ENCODE results near the gene TRUB1.
A peak's percentile ranks its signal among the peaks of the same experiment; 100 is the strongest.

Gene TRUB1

DNA sequence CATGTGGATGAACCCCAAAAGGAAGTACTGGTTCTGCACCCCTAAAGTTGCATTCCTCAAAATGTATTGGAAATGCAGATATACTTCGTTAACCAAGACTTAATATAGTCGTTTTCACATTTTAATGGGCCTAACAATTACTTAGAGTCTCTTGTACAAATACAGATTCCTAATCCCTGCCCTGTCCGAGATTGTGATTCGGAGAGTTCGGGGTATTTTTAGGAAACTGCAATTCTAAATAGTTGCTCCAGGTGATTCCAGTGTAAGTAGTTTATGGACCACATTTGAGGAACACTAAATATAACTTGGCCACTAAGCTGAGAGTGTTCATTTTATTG, 830 bp downstream of the TRUB1 start:
- DNase-seq: no peak
- TF ChIP-seq GATA1 (IDR thresholded peaks at IDR 0.05; ENCODE audit: low read depth, low read length): no peak
- no peak for TF ChIP-seq POLR2A (IDR thresholded peaks at IDR 0.05; ENCODE audit: low read length)

DNA sequence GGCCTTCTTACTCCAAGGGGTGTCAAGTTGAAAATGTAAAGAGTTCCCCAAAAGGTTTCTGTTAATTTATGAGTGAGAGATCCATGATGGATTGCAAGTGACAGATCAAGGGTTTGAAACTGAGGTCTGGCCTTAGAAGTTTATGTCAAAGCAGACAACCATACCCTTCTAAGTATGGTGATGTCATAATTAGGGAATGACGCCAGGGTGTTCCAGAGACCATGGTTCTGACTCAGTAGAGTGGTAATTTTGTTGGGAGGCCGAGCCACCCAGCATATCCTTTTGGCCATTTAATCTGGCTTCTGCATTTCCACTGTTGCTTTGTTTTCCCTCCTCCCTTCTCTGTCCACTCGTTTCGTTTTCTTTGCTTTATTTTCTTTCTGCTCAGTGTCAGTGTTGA, 2.7 kb downstream of the TRUB1 start:
- TF ChIP-seq POLR2A (IDR thresholded peaks at IDR 0.05; ENCODE audit: low read length): no peak
- TF ChIP-seq GATA1 (IDR thresholded peaks at IDR 0.05; ENCODE audit: low read depth, low read length): no peak
- DNase-seq: peak in 1 of 2 experiments; percentile 7

DNA sequence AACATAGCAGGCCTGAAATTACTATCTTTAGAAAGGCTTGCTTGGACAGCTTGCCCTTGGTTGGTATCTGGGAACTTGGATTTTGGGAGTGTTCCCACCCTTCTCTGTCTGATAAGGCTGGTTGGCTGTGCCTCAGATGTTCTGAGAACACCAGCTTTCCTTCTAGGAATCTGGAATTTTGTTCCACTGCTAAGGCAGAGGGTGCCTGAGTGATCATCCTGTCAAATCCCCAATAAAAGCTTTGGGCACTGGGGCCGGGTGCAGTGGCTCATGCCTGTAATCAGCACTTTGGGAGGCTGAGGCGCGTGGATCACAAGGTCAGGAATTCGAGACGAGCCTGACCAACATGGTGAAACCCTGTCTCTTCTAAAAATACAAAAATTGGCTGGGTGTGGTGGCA, 5.0 kb downstream of the TRUB1 start:
- no peak for DNase-seq
- TF ChIP-seq POLR2A (IDR thresholded peaks at IDR 0.05; ENCODE audit: low read length): no peak
- no peak for TF ChIP-seq GATA1 (IDR thresholded peaks at IDR 0.05; ENCODE audit: low read depth, low read length)

DNA sequence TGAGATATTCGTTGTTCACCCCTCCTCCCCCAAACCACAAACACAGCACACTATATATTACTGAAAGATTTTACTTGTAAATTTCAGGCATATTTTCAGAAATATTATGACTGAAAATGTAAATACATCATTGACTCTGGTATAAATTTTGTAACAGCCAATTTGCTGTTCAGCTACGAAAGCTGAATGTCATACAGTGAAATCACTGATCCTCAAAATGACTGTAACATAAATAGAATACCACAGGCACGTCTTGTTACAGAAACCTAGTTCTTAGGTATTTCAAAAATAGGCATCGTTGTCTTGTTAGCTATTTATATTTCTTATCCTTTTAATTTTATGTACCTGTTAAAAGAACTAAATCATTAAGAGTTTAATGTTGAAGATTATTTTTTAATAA, 15.1 kb downstream of the TRUB1 start:
- TF ChIP-seq GATA1 (IDR thresholded peaks at IDR 0.05; ENCODE audit: low read depth, low read length) (no peak), POLR2A (IDR thresholded peaks at IDR 0.05; ENCODE audit: low read length) (no peak)
- no peak for DNase-seq

DNA sequence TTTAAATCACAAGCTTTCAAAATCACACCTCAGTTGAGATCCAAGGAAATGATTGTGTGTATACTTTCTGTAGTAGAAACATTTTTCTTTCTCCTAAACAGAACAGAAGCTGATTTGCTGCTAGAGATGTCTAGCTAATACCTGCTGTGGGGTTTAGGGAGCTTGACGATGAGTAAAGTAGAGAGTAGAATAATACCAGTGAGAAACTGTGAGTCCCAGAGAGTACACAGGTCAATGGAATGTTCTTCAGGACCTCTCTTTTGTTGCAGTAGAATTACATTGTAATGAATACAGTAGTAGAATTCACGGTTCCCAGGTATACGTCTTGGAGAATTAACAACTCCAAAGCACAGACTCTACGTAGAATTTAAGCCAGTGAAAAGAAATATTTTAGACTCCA, 18.0 kb downstream of the TRUB1 start:
- TF ChIP-seq GATA1 (IDR thresholded peaks at IDR 0.05; ENCODE audit: low read depth, low read length): no peak
- DNase-seq: no peak

DNA sequence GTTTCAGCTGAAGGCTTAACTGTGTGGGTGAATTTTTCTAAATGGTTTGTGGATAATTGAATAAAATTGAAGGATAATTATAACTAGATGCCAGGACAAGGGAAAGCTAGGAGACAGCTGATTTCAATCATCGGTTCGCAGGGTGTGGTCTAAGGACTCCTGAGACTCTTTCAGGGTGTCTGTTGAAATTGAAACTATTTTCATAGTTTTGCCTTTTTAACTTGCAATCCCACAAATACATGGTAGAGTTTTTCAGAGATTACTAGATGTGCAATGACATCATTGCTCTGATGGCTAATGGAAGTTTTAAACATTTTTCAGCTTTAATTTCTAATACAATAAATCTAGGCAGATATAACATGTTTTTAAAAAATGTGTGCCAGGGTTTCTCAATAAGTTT, 18.5 kb downstream of the TRUB1 start:
- no peak for DNase-seq
- TF ChIP-seq GATA1 (IDR thresholded peaks at IDR 0.05; ENCODE audit: low read depth, low read length): no peak
- no peak for TF ChIP-seq POLR2A (IDR thresholded peaks at IDR 0.05; ENCODE audit: low read length)

DNA sequence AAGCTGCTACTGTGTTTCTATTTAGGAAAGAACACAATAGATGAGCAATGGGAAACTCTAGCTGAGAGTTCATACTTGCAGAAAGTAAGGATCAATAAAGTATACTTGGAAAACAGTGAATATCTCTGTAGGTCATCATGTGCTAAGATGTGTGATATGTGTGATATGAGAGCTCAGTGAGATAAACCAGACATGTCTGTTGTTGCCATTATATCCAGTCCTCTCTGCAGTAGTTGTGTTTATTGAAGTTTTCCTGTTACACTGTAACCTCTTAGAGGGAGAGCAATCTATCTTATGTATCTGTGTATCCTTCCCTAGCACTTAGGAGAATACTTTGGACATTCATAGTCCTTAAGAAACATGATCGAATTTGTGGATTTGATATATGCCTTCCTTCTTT, 19.1 kb downstream of the TRUB1 start:
- no peak for TF ChIP-seq GATA1 (IDR thresholded peaks at IDR 0.05; ENCODE audit: low read depth, low read length)
- no peak for TF ChIP-seq POLR2A (IDR thresholded peaks at IDR 0.05; ENCODE audit: low read length)
- DNase-seq: no peak

DNA sequence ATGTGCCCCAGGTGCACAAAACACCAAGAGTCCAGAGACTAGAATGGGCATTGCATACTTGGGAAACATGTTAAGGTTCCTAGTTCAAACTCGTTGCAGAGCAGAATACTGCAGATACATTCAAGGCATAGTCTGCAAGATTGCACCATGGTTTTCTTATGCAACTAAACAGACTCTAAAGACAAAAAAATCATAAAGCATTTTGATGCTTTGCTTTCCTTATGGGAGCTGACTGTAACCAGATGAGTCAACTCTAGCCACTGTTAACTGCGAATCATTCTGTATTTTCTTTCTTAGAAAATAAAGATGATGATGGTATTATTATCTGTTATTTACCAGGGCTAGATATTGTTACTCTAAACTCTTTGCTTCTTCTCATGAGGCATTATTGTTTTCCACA, 19.7 kb downstream of the TRUB1 start:
- TF ChIP-seq POLR2A (IDR thresholded peaks at IDR 0.05; ENCODE audit: low read length) (no peak), GATA1 (IDR thresholded peaks at IDR 0.05; ENCODE audit: low read depth, low read length) (no peak)
- no peak for DNase-seq

DNA sequence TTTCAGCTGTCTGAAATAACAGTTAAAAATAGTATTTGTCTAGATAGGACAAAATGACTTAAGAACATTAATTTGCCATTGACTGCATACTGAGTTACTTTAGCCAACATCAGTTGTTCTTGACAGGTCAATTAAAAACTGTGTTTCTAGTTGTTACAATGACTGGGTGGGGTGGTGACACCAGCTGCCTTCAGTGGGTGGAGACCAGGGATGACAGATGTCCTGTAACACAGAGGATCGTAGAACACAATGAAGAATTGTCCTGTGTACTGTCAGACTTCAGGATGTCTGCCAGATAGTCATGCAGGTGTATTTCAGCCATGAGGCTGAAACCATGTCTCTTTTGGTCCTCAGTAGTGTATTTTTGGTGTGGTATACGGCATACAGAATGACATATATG, 24.4 kb downstream of the TRUB1 start:
- peak in 1 of 2 experiments; percentile 5 for DNase-seq
- no peak for TF ChIP-seq POLR2A (IDR thresholded peaks at IDR 0.05; ENCODE audit: low read length)
- TF ChIP-seq GATA1 (IDR thresholded peaks at IDR 0.05; ENCODE audit: low read depth, low read length): no peak

DNA sequence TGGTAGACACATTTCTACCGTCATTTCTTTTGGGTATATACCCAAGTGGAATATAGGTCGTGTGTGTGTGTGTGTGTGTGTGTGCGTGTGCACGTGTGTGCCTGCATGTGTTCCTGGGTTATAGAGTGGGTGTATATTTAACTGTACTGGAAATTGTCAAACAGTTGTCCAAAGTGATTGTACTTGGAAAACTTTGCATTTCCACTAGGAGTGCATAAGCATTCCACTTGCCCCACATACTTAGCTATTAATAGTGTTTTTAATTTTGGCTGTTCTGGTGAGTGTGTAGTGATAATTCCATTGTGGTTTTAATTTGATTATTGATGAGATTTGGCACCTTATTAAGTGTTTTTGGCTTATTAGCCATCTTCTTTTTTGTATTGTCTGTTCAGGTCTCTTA, 25.9 kb downstream of the TRUB1 start:
- no peak for DNase-seq
- TF ChIP-seq GATA1 (IDR thresholded peaks at IDR 0.05; ENCODE audit: low read depth, low read length): no peak
- no peak for TF ChIP-seq POLR2A (IDR thresholded peaks at IDR 0.05; ENCODE audit: low read length)

DNA sequence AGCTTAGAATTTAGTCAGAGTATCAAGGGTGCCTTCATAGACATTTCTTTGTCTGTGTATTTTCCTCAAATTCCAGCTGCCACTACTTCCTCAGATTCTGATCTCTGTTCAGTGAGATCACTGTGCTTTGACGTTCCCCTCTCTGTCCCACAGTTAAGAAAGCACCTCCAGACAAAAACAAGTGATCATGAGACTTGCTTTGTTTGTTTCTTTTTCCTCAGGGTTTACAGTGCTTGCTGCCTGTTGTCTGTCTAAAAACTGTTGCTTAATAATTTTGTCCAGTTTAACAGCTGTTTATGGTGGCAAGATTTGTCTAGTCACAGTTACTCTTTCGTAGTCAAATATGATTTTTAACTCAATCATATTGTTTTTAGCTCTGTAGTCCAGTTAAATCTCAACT, 29.1 kb downstream of the TRUB1 start:
- DNase-seq: no peak

DNA sequence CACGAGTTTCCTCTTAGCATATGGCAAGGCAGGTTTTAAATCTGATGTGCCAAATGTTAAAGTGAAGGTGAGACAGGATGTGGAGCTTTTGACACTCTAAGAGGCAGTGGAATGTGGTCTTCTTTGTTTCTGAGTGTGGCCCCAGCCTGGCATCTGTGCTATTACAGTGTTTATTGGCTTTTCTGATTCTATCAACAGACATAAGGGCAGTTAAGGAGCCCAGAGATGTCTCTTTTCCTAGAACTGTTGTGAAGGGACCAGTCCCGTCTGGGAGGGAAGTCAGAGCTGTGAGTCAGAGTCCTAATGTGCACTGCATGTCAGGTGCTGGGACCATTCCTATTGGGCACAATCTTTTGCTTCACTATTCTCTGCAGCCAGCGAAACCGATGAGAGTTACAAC, 32.5 kb downstream of the TRUB1 start:
- TF ChIP-seq POLR2A (IDR thresholded peaks at IDR 0.05; ENCODE audit: low read length) (no peak), GATA1 (IDR thresholded peaks at IDR 0.05; ENCODE audit: low read depth, low read length) (no peak)
- no peak for DNase-seq

More for the DNA sequence above, 29.1 kb downstream of the TRUB1 start:
- TF ChIP-seq GATA1 (IDR thresholded peaks at IDR 0.05; ENCODE audit: low read depth, low read length): no peak
- TF ChIP-seq POLR2A (IDR thresholded peaks at IDR 0.05; ENCODE audit: low read length): no peak

DNA sequence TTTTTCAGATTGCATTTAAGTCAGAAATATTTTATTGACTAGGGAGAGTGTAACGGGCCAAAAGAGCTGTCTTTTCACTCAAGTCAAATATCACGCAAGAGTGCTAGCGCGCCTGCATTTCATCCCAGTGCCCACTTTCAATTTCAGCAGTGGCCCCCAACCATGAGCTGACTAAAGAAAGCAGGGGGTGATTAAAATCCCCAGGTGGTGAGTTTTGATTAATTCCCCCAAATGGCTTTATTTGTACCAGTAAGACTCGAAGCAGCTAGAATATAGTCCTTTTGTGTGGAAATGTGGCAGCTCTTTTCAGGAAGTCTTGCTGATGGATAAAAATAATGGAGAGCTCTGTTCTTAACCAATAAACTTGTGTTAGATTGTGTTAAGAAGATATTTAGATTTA, 35.3 kb downstream of the TRUB1 start:
- TF ChIP-seq GATA1 (IDR thresholded peaks at IDR 0.05; ENCODE audit: low read depth, low read length): no peak
- TF ChIP-seq POLR2A (IDR thresholded peaks at IDR 0.05; ENCODE audit: low read length): no peak
- no peak for DNase-seq

DNA sequence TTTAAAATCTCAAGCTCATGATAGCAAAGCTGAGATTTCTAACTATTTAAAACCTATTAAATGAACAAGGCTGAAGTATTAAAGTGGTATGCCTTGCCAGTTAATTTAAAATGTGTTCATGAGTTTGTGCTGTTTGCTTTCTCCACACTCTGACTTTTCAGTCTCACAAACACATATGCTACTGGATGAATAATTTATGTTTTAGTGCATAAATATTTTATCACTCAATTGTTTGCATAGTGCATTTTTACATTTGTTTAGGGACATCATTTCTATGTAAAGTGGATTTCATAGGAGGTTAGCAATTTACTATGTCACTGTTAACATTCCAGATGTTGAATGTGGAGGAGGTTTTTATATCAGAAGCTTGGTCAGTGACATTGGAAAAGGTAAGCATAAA, 36.0 kb downstream of the TRUB1 start:
- TF ChIP-seq GATA1 (IDR thresholded peaks at IDR 0.05; ENCODE audit: low read depth, low read length): no peak
- no peak for TF ChIP-seq POLR2A (IDR thresholded peaks at IDR 0.05; ENCODE audit: low read length)
- no peak for DNase-seq

DNA sequence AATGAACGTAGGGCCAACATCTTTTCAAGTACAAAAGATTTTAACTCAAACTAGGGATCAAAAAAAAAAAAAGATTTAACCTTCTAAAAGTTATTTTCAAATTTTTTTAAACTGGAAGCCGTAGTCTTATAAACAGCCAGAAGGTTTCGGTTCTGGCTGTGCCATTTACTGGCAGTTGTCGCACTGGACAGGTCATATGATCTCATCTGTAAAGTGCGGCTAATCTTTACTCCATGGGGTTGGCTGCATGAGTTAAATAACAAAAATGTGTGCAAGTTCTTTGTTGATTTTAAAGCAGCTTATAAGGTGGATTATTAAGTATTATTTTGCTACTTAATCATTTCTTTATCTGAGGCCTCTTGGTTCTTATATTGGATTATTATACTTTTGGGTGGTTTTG, 36.6 kb downstream of the TRUB1 start:
- TF ChIP-seq GATA1 (IDR thresholded peaks at IDR 0.05; ENCODE audit: low read depth, low read length) (no peak), POLR2A (IDR thresholded peaks at IDR 0.05; ENCODE audit: low read length) (no peak)
- DNase-seq: no peak

DNA sequence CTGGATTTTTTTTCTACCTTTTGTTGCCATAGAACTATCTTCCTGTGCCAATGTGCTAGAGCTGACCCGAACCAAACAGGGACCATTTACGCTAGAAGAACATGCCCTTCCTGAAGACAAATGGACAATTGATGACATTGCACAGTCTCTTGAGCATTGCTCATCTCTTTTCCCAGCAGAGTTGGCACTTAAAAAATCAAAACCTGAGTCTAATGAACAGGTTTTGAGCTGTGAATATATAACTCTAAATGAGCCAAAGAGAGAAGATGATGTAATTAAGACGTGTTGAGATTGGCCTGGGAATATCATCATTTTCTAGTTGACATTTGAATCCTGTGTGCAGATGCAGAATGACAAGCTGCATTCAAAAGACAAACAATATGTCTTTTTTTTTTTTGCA, 37.1 kb downstream of the TRUB1 start:
- TF ChIP-seq POLR2A (IDR thresholded peaks at IDR 0.05; ENCODE audit: low read length) (no peak), GATA1 (IDR thresholded peaks at IDR 0.05; ENCODE audit: low read depth, low read length) (no peak)
- no peak for DNase-seq
